HG03103 (cell line): ENCODE results near the gene TBX1.

Source experiments
- ATAC-seq: cut with Tn5 transposase; IDR thresholded peaks from one replicate; pipeline ENCODE4 v1.9.1; 2021; ENCODE audit warnings: low read depth; ENCODE audit not compliant: unreplicated experiment

Gene TBX1

DNA sequence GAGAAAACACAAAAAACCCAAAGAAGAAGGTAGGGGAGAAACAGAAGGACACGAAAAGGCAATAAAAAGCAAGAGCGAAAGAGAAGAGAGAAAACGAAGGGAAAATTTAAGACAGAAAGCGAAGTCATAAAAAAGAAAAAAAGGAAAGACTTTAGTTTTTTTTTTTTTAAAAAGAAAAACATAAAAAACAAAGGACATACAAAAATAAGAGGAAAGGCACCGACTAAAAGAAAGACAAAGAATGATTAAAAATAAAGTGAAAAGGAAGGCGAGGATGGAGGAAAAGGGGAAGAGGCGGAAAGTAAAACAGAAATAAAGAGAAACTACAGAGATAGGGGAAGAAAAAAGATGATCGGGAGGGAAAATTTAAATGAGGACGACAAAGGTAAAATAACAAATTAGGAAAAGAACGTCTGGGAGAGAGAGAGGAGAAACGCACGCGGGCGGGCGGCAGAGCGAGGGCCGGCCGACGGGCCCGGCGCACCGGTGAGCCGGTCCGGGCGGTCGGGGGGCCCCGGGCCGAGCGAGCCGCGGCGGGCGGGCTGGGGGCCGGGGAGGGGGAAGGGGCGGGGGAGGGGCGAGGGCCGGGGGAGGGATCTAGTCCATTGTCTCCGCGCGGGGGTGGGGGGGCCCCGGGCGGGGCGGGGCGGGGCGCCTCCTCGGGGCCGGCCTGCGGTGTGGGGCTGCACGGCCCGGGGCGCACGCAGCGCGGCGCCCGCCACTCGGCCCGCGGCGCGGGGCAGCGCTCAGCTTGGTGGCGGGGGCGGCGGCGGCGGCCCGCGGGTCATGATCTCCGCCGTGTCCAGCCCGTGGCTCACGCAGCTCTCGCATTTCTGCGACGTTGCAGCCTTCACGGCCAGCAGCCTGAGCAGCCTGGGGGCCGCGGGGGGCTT is at the start of gene TBX1:
Gene TBX1 (plus strand): TSS at position 721 of the 893 bp plus-strand sequence. CDS start 66 bp downstream, at position 787.
- ATAC-seq: no peak

DNA sequence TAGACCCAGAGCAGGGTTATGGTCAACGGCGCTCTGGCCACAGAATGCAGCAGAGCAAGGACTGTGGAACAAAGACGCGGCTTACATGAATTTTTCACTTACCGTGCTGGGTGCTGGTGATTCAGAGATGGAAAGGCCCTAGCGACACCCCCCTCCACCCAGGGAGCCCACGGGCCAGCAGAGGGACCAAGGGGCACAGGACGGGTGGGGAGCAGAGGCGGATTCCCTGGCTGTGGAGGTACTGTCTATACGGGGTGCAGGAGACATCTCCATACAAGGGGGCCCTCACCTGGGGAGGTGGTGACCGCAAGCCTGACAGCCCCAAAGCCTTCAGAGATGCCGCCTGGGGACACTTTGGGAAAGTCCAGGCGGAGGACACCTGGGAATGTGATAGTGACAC is 47.3 kb upstream of the TBX1 start:
- ATAC-seq: no peak

- no peak for ATAC-seq
Measured at GRCh38 chr22:19713650-19714311, 46.8 kb upstream of the TBX1 start.

DNA sequence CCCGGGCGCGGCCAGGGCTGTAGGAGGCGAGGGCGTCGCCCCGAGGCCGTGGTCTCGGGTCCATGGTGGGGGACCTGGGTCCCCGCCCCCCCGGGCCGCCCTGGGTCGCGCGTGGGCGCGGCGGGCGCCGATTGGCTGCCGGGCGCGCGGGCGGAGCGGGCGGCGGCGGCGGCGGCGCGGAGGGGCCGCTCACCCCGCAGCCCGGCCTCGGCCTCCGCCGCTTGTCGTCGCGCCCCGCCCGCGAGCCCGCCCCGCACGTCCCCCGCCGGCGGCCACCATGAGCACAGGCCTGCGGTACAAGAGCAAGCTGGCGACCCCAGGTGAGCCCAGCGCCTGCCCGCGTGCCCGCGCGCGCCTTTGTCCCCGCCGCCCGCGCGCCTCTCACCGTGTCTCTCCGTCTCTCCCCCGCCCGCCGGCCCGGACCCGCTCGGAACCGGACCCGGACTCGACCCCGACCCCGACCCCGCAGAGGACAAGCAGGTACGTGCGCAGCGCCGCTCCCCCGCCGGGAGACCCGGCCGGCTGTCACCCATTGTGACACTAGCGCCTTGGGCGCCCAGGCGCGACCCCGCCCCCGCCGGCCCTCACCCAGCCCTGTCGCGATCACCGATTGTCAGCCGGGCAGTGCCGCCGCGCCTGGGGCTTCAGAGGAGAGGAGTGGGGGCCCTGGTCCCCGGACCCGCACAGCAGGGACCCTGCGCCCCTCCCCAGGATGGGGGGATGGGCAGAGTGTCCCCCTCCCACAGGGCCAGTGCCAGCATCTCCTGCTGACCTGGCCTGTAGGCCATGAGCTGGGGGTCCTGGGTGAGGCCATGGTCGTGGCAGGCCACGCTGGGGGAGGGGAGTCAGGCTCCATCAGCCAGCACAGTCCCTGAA is 46.0 kb upstream of the TBX1 start, which contains the start of gene SEPTIN5:
Gene SEPTIN5 (plus strand): TSS at position 192 of the 876 bp plus-strand sequence. CDS start 86 bp downstream, at position 278.
- ATAC-seq: no peak

DNA sequence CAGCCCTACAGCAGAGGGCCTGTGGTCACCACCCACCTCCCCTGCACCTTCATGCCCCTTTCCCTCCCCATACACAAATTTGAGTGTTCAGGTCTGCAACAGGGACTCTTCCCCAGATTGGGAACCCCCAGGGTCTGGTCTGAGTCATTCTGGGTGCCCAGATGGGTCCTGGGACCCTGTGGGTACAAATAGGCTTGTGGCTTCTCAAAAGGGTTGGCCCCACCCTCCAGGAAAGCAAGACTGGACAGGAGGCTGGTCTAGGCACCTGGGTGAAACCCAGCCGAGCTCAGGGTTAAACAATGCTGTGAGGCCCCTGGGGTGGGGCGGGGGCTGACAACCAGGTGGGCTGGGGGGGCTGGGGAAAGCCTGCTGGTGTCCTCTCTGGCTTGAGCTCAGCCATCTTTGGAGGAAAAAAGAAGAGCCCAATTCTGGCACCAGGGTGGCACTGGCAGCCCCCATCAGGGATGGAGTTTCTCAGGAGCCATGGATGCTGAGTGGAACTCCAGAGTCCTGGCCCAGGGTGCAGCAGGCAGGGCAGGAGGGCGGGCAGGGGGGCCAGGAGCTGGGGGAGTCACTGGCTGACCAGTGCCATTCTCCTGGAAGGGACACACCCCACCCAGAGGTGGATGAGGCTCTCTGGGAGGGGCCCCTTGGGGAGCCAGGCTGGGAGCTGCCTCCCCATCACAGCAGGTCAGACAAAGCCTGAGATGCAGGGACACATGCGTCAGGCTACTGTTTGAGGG is 45.2 kb upstream of the TBX1 start:
- ATAC-seq: no peak

DNA sequence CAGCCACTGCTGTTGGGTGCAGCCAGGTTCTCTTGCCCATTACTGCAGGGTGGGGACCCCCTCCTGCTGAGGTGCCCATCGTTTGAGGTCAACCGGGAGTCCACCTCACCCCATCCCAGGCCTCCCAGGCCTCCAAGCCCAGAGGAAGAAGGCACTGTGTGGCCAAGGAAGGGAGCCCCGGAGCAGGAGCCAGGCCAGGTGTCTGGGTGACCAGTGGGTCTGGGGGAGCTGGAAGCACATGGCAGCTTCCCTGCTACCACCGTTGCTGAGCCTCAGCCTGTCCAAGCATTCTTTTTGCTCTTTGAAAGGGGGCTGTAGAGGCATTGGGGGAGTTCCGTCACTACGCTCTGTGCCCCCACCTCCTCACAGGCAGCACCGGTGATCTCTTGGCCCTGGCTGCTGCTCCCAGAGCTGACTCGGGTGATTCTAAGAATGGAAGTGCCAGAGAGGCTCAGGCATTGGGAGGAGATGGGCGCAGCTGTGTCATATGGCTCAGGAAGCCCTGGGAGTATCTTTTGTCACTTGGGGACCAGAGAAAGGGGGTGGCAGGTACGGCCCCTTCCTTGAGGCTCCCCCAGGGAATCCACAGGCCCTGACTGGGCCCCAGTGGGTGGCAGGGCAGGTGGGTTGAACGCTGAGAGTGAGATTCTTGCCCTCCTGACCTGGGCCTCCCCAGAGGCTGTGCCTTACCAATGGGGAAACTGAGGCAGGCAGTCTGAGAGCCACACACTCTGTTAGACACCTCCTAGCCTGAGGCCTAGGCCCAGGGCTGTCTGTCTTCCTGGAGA is 44.3 kb upstream of the TBX1 start:
- ATAC-seq: no peak

DNA sequence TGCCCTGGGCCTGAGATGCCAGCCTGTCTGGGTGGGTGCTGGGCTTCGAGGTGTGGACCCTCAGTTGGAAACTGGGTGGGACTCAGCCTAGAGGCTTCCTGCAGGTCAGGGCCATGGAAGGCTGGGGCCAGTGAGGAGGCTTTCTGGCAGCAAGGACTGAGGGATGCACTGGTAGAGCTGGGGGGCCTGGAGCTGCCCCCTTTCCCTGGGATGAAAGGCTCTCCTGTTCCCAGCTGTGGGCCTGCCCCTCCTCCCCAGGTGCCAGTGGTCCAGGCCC is 43.8 kb upstream of the TBX1 start:
- no peak for ATAC-seq

- ATAC-seq: no peak
Measured at GRCh38 chr22:19717181-19717580, 43.4 kb upstream of the TBX1 start.

- ATAC-seq: no peak
Measured at GRCh38 chr22:19717691-19718455, 42.7 kb upstream of the TBX1 start.

GRCh38 chr22:19718456-19719049 is 42.0 kb upstream of the TBX1 start:
- ATAC-seq: no peak

DNA sequence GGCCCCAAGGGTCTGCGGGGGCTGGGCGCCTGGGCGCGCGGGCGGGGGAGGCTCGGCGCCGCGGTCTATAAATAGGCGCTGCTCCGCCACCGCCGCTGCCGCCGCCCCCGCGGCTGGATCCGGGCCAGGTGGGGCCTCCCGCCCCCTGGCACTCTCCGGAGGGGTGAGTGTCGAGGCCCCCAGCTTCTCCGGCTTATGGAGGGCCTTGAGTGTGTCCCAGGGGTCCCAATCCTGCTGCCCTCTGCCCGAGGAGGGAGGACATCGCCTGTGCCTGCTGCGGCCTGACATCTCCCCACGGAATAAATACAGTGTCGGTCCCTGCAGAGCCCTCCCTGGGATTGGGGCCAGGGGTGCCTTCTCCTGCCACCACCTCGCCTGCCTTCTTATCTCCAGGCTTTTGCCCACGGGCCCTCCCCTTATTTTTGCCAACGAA is 41.5 kb upstream of the TBX1 start:
- ATAC-seq: no peak

DNA sequence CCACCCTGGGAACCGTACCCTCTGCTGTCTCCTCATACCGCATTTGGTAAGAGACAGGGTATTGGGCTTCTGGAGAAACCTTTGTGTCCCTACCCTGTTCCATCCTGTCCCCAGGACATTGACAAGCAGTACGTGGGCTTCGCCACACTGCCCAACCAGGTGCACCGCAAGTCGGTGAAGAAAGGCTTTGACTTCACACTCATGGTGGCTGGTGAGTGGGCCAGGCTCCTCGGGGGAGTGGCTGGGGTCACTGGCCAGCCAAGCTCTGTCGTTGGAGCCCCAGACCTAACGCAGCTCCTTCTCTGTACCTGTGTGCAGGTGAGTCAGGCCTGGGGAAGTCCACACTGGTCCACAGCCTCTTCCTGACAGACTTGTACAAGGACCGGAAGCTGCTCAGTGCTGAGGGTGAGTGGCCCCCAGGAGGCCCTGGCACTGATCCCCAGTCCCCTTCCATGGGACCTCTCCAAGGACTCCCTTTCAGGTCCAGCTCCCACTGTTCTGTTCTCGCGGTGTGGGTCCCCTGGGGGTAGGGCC is 41.0 kb upstream of the TBX1 start:
- no peak for ATAC-seq

DNA sequence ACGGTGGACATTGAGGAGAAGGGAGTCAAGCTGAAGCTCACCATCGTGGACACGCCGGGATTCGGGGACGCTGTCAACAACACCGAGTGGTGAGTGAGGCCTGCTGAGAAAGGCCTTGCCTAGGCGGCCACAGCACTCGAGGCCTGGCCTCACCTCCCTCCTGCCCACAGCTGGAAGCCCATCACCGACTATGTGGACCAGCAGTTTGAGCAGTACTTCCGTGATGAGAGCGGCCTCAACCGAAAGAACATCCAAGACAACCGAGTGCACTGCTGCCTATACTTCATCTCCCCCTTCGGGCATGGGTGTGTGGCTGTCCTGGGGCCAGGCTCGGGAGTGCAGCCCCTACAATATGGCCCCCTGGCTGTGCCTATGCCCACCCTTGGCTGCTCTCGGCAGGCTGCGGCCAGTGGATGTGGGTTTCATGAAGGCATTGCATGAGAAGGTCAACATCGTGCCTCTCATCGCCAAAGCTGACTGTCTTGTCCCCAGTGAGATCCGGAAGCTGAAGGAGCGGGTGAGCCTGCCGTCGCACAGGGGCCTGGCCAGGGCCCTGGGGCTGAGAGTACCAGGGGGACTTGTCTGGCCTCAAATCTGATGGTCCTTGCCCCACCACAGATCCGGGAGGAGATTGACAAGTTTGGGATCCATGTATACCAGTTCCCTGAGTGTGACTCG is 40.3 kb upstream of the TBX1 start:
- ATAC-seq: no peak

- no peak for ATAC-seq
Measured at GRCh38 chr22:19720999-19721329, 39.6 kb upstream of the TBX1 start.

- no peak for ATAC-seq
Measured at GRCh38 chr22:19721330-19722177, 39.0 kb upstream of the TBX1 start.

DNA sequence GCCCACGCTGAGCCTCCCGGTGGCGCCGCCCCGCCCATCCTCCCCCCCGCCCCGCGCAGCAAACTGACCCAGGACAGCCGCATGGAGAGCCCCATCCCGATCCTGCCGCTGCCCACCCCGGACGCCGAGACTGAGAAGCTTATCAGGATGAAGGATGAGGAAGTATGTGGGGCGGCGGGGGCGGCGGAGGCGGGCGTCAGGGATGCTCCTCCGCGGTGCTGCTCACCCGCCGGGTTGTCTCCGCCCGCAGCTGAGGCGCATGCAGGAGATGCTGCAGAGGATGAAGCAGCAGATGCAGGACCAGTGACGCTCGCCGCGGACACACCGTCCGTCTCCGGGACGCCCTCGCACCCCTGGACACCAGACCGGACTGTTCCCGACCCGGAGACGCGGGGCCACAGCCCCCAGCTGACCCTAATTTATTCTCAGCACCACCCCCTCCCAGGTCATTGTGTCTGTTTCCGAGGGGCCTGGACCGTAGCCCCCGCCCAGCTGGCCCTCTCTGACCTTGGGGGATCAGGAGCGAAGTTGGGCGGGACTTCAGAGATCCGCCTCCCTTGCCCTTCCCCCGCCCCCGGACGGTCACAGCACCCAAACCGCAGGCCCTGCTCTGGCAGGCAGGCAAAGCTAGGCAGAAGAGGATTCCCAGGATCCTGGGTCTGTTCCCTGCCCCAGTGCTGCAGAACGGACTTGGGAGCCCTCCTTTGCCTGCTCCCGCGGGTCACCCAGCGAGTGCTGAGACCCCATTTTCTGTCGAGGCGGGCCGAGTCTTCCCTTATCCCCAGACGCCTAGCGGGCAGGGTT is 38.2 kb upstream of the TBX1 start:
- no peak for ATAC-seq
